Measurements from ENCODE around the gene CYP2U1.

DNA sequence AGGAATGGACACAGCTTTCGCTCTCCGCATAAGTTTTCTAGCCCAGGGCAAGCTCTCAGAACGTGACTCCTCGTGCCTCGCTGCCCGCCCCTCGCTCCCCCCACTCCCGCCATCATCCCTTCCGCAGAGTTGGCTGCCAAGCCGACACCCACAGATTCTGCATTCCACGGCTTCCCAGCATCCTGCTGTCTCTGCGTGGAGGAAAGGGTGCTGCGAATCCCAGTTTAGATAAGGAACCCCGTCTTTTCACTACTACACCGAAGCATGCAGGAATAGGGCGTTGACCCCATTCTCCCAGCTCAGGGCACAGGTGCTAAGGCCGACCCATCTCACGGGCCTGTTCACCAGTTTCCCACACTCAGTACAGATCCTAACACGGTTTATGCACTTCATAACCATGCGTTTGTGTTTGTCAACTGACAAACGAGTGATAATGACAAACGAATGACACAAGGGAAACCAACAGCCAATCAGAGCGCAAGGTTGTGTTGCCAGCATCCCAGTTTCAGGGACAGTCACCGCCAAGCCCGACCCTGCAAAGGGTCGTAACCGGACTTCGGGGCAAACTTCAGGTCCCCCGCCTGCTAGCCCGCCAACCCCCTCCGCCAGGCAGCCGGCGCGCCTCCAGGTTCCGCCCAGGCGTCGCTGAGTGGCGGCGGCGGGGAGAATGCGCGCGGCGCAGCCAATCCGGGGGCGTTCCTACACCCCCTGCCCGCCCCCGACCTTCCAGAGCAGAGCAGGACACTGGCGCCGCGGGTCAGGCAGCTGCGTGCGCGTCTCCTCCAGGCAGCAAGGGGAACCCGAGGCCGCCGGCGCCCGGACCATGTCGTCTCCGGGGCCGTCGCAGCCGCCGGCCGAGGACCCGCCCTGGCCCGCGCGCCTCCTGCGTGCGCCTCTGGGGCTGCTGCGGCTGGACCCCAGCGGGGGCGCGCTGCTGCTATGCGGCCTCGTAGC, at the start of gene CYP2U1:
- TF ChIP-seq CTCF (conservative IDR thresholded peaks at IDR 0.05 in 1 of 2, IDR thresholded peaks at IDR 0.05 in 1 of 2; ENCODE audit: low read depth in 1 of 2, low read length in 2 of 2): no peak
- no peak for TF ChIP-seq EZH2 (IDR thresholded peaks at IDR 0.05; ENCODE audit: low read length, missing control alignments)

All from fibroblast of lung (primary cell).